Stimulated activated CD4-positive, alpha-beta T cell treated with anti-CD3 and anti-CD28 coated beads, Interleukin-4, amount 100 ng/mL, for 4 hours (primary cell): ENCODE results near the gene ADGRB3.
"Not testable (repeated sequence)": the region's sequence is repeated elsewhere in the genome, so short reads cannot be mapped to it uniquely, and the experiment has no call there.

Source experiments
- DNase-seq, 2 experiments: peaks; one replicate each; pipeline ENCODE4 v3.0.0-alpha.2; 2020

The ADGRB3 gene

GRCh38 chr6:69064226-69064625, 429.1 kb downstream of the ADGRB3 start:
- DNase-seq = no peak

- DNase-seq = no peak
Measured at GRCh38 chr6:69069881-69070280, 434.8 kb downstream of the ADGRB3 start.

GRCh38 chr6:69072796-69073195, 437.7 kb downstream of the ADGRB3 start:
- DNase-seq = no peak

- no peak for DNase-seq
Measured at GRCh38 chr6:69084746-69085335, 449.8 kb downstream of the ADGRB3 start.

GRCh38 chr6:69086689-69087088, 451.6 kb downstream of the ADGRB3 start:
- no peak for DNase-seq

GRCh38 chr6:69089539-69089938, 454.5 kb downstream of the ADGRB3 start:
- DNase-seq = no peak

GRCh38 chr6:69090132-69090531, 455.1 kb downstream of the ADGRB3 start:
- no peak for DNase-seq

GRCh38 chr6:69096681-69097080, 461.6 kb downstream of the ADGRB3 start:
- no peak for DNase-seq

GRCh38 chr6:69097948-69098347, 462.9 kb downstream of the ADGRB3 start:
- DNase-seq = no peak

GRCh38 chr6:69098910-69099309, 463.8 kb downstream of the ADGRB3 start:
- no peak for DNase-seq

- DNase-seq = no peak
Measured at GRCh38 chr6:69100772-69101171, 465.7 kb downstream of the ADGRB3 start.

GRCh38 chr6:69102416-69102815, 467.3 kb downstream of the ADGRB3 start:
- DNase-seq = no peak

- no peak for DNase-seq
Measured at GRCh38 chr6:69105288-69105687, 470.2 kb downstream of the ADGRB3 start.

- DNase-seq = no peak
Measured at GRCh38 chr6:69106511-69106910, 471.4 kb downstream of the ADGRB3 start.

GRCh38 chr6:69111301-69111700, 476.2 kb downstream of the ADGRB3 start:
- DNase-seq = no peak

- no peak for DNase-seq
Measured at GRCh38 chr6:69116658-69117057, 481.6 kb downstream of the ADGRB3 start.

GRCh38 chr6:69121461-69122406, 486.7 kb downstream of the ADGRB3 start:
- not testable (repeated sequence) for DNase-seq

- no peak for DNase-seq
Measured at GRCh38 chr6:69122407-69122773, 487.3 kb downstream of the ADGRB3 start.

- DNase-seq = no peak
Measured at GRCh38 chr6:69128411-69128810, 493.3 kb downstream of the ADGRB3 start.

GRCh38 chr6:69129046-69129445, 494.0 kb downstream of the ADGRB3 start:
- DNase-seq = no peak

GRCh38 chr6:69135927-69136326, 500.8 kb downstream of the ADGRB3 start:
- DNase-seq = no peak

GRCh38 chr6:69138148-69138547, 503.1 kb downstream of the ADGRB3 start:
- no peak for DNase-seq

GRCh38 chr6:69138893-69139494, 503.9 kb downstream of the ADGRB3 start:
- DNase-seq = no peak

GRCh38 chr6:69145062-69145461, 510.0 kb downstream of the ADGRB3 start:
- DNase-seq = no peak
